Mesenchymal stem cell (in vitro differentiated cells and primary cell): ENCODE measurements around the gene GOLGA5.

Experiments used
- DNase-seq: peaks from one replicate; pipeline ENCODE4 v3.0.0-alpha.2; 2013
- H2AFZ ChIP-seq: one replicate; pipeline ENCODE4 v1.6.1; 2013; ENCODE audit warnings: low read depth, mild to moderate bottlenecking, control low read depth, inconsistent platforms, low read length, moderate library complexity
- H2AK5ac ChIP-seq: 2 replicates; pipeline ENCODE4 v1.6.1; 2013; ENCODE audit warnings: low read length, moderate library complexity, mild to moderate bottlenecking, inconsistent platforms; ENCODE audit not compliant: severe bottlenecking
- H2BK120ac ChIP-seq: one replicate; pipeline ENCODE4 v1.6.1; 2013; ENCODE audit warnings: low read depth, mild to moderate bottlenecking, inconsistent platforms, low read length, moderate library complexity
- H2BK12ac ChIP-seq, 2 experiments: one replicate each; pipeline ENCODE4 v1.6.1; 2013; ENCODE audit warnings: inconsistent platforms in 2 of 2, low read length in 2 of 2, mild to moderate bottlenecking in 2 of 2, moderate library complexity in 2 of 2, control low read depth in 1 of 2
- H2BK15ac ChIP-seq: one replicate; pipeline ENCODE4 v1.6.1; 2013; ENCODE audit warnings: mild to moderate bottlenecking, low read depth, inconsistent platforms; ENCODE audit not compliant: poor library complexity, severe bottlenecking
- H2BK5ac ChIP-seq: 2 replicates; pipeline ENCODE4 v1.6.1; 2013; ENCODE audit warnings: low read depth, mild to moderate bottlenecking, low read length, control low read depth, inconsistent platforms; ENCODE audit not compliant: poor library complexity, severe bottlenecking
- H3K14ac ChIP-seq, 2 experiments: one replicate each; pipeline ENCODE4 v1.6.1; 2013; ENCODE audit warnings: inconsistent platforms in 2 of 2, low read length in 2 of 2, control low read depth in 1 of 2, mild to moderate bottlenecking in 1 of 2, moderate library complexity in 1 of 2
- H3K18ac ChIP-seq, 2 experiments: one replicate each; pipeline ENCODE4 v1.6.1; 2013; ENCODE audit warnings: inconsistent platforms in 2 of 2, low read length in 2 of 2, control low read depth in 1 of 2, low read depth in 1 of 2, mild to moderate bottlenecking in 1 of 2
- H3K23ac ChIP-seq, 2 experiments: one replicate each; pipeline ENCODE4 v1.6.1; 2013; ENCODE audit warnings: inconsistent platforms in 2 of 2, low read length in 2 of 2, mild to moderate bottlenecking in 2 of 2, moderate library complexity in 2 of 2, control low read depth in 1 of 2
- H3K27ac ChIP-seq: 2 replicates; pipeline ENCODE4 v1.5.1; 2013; ENCODE audit warnings: mild to moderate bottlenecking, moderate library complexity, low read length, control low read depth, inconsistent platforms; ENCODE audit not compliant: poor library complexity, severe bottlenecking
- H3K27me3 ChIP-seq, 2 experiments: 2 replicates each; pipeline versions ENCODE4 v1.6.1 to v1.7.0; 2013; ENCODE audit warnings: low read length in 2 of 2, mild to moderate bottlenecking in 2 of 2, moderate library complexity in 2 of 2, control low read depth in 1 of 2, inconsistent platforms in 1 of 2; ENCODE audit not compliant: control insufficient read depth in 1 of 2, insufficient read depth in 1 of 2
- H3K36me3 ChIP-seq, 2 experiments: 2 replicates each; pipeline versions ENCODE4 v1.6.1 to v1.7.0; 2013; ENCODE audit warnings: low read length in 2 of 2, control low read depth in 1 of 2, inconsistent platforms in 1 of 2, low read depth in 1 of 2, mild to moderate bottlenecking in 1 of 2; ENCODE audit not compliant: insufficient read depth in 2 of 2, control insufficient read depth in 1 of 2
- H3K4ac ChIP-seq, 2 experiments: one replicate each; pipeline ENCODE4 v1.6.1; 2013; ENCODE audit warnings: inconsistent platforms in 2 of 2, low read length in 2 of 2, mild to moderate bottlenecking in 2 of 2, moderate library complexity in 2 of 2, control low read depth in 1 of 2, low read depth in 1 of 2
- H3K4me1 ChIP-seq: 2 replicates; pipeline ENCODE4 v1.6.1; 2013; ENCODE audit warnings: low read depth, low read length, control low read depth; ENCODE audit not compliant: control insufficient read depth, insufficient read depth
- H3K4me2 ChIP-seq: 2 replicates; pipeline ENCODE4 v1.6.1; 2013; ENCODE audit warnings: low read length, mild to moderate bottlenecking, inconsistent platforms; ENCODE audit not compliant: poor library complexity, severe bottlenecking
- H3K4me3 ChIP-seq, 2 experiments: 2 replicates each; pipeline versions ENCODE4 v1.5.1 to v1.7.0; 2013; ENCODE audit warnings: low read length in 2 of 2, mild to moderate bottlenecking in 2 of 2, control low read depth in 1 of 2, low read depth in 1 of 2; ENCODE audit not compliant: insufficient read depth in 1 of 2
- H3K79me1 ChIP-seq: replicated peaks from 2 replicates; pipeline ENCODE4 v1.6.1; 2013; ENCODE audit warnings: mild to moderate bottlenecking, control low read depth, low read length, inconsistent platforms; ENCODE audit not compliant: poor library complexity, severe bottlenecking
- H3K9ac ChIP-seq: 2 replicates; pipeline ENCODE4 v1.7.0; 2013; ENCODE audit warnings: mild to moderate bottlenecking, low read length, moderate library complexity
- H3K9me3 ChIP-seq: 2 replicates; pipeline ENCODE4 v1.7.0; 2013; ENCODE audit warnings: mild to moderate bottlenecking, low read length; ENCODE audit not compliant: control insufficient read depth
- H4K8ac ChIP-seq: one replicate; pipeline ENCODE4 v1.6.1; 2013; ENCODE audit warnings: inconsistent platforms, mild to moderate bottlenecking, low read length, moderate library complexity
- H4K91ac ChIP-seq: one replicate; pipeline ENCODE4 v1.6.1; 2013; ENCODE audit warnings: mild to moderate bottlenecking, low read length, inconsistent platforms
- WGBS: methylation state at CpG from one replicate; pipeline ENCODE4 v1.1.7; 2013; ENCODE audit warnings: mixed read lengths; 5-methylcytosine and 5-hydroxymethylcytosine counted together

GOLGA5 gene

DNA sequence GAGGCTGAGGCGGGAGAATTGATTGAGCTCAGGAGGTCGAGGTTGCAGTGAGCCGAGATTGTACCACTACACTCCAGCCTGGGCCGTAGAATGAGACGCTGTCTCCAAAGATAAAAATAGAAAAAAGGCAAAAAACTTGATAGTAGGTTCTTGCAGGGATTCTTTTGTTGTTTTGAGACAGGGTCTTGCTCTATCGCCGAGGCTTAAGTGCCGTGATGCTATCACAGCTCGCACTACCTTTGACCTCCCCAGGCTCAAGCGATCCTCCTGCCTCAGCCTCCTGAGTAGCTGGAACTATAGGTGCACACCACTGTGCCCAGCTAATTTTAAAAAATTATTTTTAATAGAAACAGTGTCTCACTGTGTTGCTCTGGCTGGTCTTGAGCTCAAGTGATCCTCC is 4.7 kb downstream of the GOLGA5 start:
- no peak overlapping the region for H3K4me2 ChIP-seq
- no peaks in the 10 kb centered on the region for H3K27me3 ChIP-seq
- no peak overlapping the region for H4K91ac ChIP-seq
- no peak for DNase-seq
- peaks cover 7 to 52% of the 10 kb centered on the region in 2 experiments for H3K36me3 ChIP-seq
- H3K18ac ChIP-seq = no peak overlapping the region
- H3K4me3 ChIP-seq = no peak overlapping the region
- no peak overlapping the region for H4K8ac ChIP-seq
- no peak overlapping the region for H2BK5ac ChIP-seq
- no peak overlapping the region for H2BK12ac ChIP-seq
- H3K79me1 ChIP-seq = peaks cover 11% of the 10 kb centered on the region
- H2BK120ac ChIP-seq = no peak overlapping the region
- H2BK15ac ChIP-seq = no peak overlapping the region
- no peak overlapping the region for H3K4ac ChIP-seq
- no peak overlapping the region for H2AK5ac ChIP-seq
- no peak overlapping the region for H3K9ac ChIP-seq
- H3K23ac ChIP-seq = no peak overlapping the region
- no peaks in the 10 kb centered on the region for H3K4me1 ChIP-seq
- no peak overlapping the region for H3K14ac ChIP-seq
- 97% methylated on average over 9 of the region's 10 CpGs for WGBS
- H3K27ac ChIP-seq = no peak overlapping the region
- no peaks in the 10 kb centered on the region for H3K9me3 ChIP-seq
- H2AFZ ChIP-seq = no peak overlapping the region

DNA sequence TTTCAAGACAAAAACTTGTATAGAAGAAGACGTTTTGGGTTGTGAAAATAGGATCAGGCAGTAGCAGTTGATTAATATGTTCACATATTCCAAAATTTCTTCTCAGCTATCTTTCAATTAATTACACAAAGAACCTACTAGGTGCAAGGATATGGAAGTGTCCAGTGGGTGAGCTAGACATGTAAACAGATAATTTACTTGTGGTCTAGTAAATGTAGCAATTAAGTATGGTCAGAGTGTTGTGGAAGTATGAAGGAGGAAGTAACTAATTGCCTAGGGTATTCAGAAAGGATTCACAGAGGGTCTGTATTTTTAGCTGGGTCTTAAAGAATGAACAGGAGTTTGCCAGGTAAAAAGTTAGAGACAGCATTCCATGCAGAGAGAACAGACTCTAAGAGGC is 5.9 kb downstream of the GOLGA5 start:
- Histone ChIP-seq H3K4me1 (no peaks in the 10 kb centered on the region), H2BK12ac (no peak overlapping the region), H3K9me3 (no peaks in the 10 kb centered on the region), H3K79me1 (peaks cover 7% of the 10 kb centered on the region), H2AFZ (no peak overlapping the region), H3K4ac (no peak overlapping the region), H2AK5ac (no peak overlapping the region), H3K14ac (no peak overlapping the region), H2BK5ac (no peak overlapping the region), H4K8ac (no peak overlapping the region), H3K27me3 (no peaks in the 10 kb centered on the region), H3K9ac (no peak overlapping the region), H3K4me2 (no peak overlapping the region), H3K4me3 (peak overlapping the region in 1 of 2 experiments; percentile 52), H3K23ac (no peak overlapping the region), H3K36me3 (peaks cover 7 to 58% of the 10 kb centered on the region in 2 experiments), H2BK120ac (no peak overlapping the region), H4K91ac (no peak overlapping the region), H3K27ac (no peak overlapping the region), H3K18ac (no peak overlapping the region), H2BK15ac (no peak overlapping the region)
- WGBS = no CpG with 5 or more reads among the region's 1 CpG
- DNase-seq = no peak

DNA sequence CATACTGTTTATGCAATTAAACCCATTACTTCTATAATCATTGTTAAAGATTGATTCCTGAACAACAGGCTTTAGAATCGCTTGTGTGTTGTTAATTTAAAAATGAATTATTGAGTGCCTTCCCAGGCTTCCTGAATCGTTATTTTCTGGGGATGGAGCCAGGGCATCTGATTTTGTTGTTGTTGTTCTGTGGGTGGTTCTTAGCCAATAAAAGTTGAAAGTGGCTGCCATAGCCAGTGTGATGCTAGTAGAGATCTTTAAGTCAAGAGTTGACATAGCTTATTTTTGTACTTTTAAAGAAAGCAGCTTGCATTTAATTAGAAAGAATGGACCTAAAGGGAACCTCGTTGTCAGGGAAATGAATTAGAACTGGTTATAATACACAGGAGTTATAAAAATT is 6.4 kb downstream of the GOLGA5 start:
- no peak overlapping the region for H2AK5ac ChIP-seq

GRCh38 chr14:92801917-92802316 is 7.8 kb downstream of the GOLGA5 start:
- Histone ChIP-seq H2AK5ac (no peak overlapping the region), H3K4me2 (no peak overlapping the region), H3K4ac (no peak overlapping the region), H3K9ac (peak overlapping the region; percentile 0), H3K27me3 (no peaks in the 10 kb centered on the region), H3K79me1 (peaks cover 11% of the 10 kb centered on the region), H3K18ac (no peak overlapping the region), H2BK15ac (no peak overlapping the region), H2BK12ac (no peak overlapping the region), H2AFZ (no peak overlapping the region), H3K9me3 (no peaks in the 10 kb centered on the region), H3K4me1 (no peaks in the 10 kb centered on the region), H4K8ac (no peak overlapping the region), H3K14ac (no peak overlapping the region), H2BK5ac (no peak overlapping the region), H3K4me3 (peak overlapping the region in 1 of 2 experiments; percentile 36), H4K91ac (no peak overlapping the region), H3K36me3 (peaks cover 8 to 68% of the 10 kb centered on the region in 2 experiments), H2BK120ac (no peak overlapping the region), H3K23ac (no peak overlapping the region), H3K27ac (no peak overlapping the region)
- DNase-seq = no peak

More for the DNA sequence above, 6.4 kb downstream of the GOLGA5 start:
- Histone ChIP-seq H3K79me1 (peaks cover 7% of the 10 kb centered on the region), H4K91ac (no peak overlapping the region), H3K9ac (no peak overlapping the region), H3K4me1 (no peaks in the 10 kb centered on the region), H3K18ac (no peak overlapping the region), H4K8ac (no peak overlapping the region), H2AFZ (no peak overlapping the region), H3K14ac (no peak overlapping the region), H3K9me3 (no peaks in the 10 kb centered on the region), H3K4me2 (no peak overlapping the region), H2BK15ac (no peak overlapping the region), H3K36me3 (peaks cover 7 to 59% of the 10 kb centered on the region in 2 experiments), H2BK5ac (no peak overlapping the region), H3K4ac (no peak overlapping the region), H2BK12ac (no peak overlapping the region), H3K23ac (no peak overlapping the region), H3K27me3 (no peaks in the 10 kb centered on the region), H3K27ac (no peak overlapping the region), H2BK120ac (no peak overlapping the region), H3K4me3 (peak overlapping the region in 1 of 2 experiments; percentile 52)
- WGBS = 93% methylated on average over 3 of the region's 3 CpGs
- no peak for DNase-seq
